Fibroblast of lung (primary cell): ENCODE measurements around the gene KIAA1549. TPM values are rescaled to one million over a fixed set of nuclear protein-coding genes. Genes with fewer than 3 reads are reported as not detected.

Experiments
- DNase-seq, 2 donors: peaks; one replicate each; pipeline versions ENCODE4 v3.0.0 to v3.0.0-alpha.2; 2010; ENCODE audit warnings: low read depth in 2 of 2
- H2AFZ ChIP-seq: 2 replicates; pipeline ENCODE4 v1.5.1; 2012; ENCODE audit warnings: low read length, control low read depth, inconsistent platforms
- H3K27ac ChIP-seq: 2 replicates; pipeline ENCODE4 v1.5.1; 2011; ENCODE audit warnings: low read length, control low read depth; ENCODE audit not compliant: insufficient read depth
- H3K27me3 ChIP-seq: 2 replicates; pipeline ENCODE4 v1.5.1; 2011; ENCODE audit warnings: mild to moderate bottlenecking, low read length; ENCODE audit not compliant: control insufficient read depth, insufficient read depth
- H3K36me3 ChIP-seq: 2 replicates; pipeline ENCODE4 v1.5.1; 2011; ENCODE audit warnings: low read length; ENCODE audit not compliant: control insufficient read depth, insufficient read depth
- H3K4me1 ChIP-seq: 2 replicates; pipeline ENCODE4 v1.5.1; 2011; ENCODE audit warnings: low read length; ENCODE audit not compliant: control insufficient read depth, insufficient read depth; ENCODE audit errors: extremely low read depth
- H3K4me2 ChIP-seq: 2 replicates; pipeline ENCODE4 v1.5.1; 2011; ENCODE audit warnings: low read length, control low read depth; ENCODE audit not compliant: insufficient read depth; ENCODE audit errors: extremely low read depth
- H3K4me3 ChIP-seq, 4 experiments: fragments of 200-600 bp in 1 of 4; sonication (generic) in 1 of 4; replicated peaks in 1 of 4; 2 replicates each; pipeline ENCODE4 v1.5.1; 2011 to 2016; ENCODE audit warnings: low read length in 4 of 4, low read depth in 3 of 4, mild to moderate bottlenecking in 3 of 4, control low read depth in 2 of 4, inconsistent platforms in 1 of 4, mixed read lengths in 1 of 4; ENCODE audit not compliant: insufficient read depth in 1 of 4; ENCODE audit errors: control extremely low read depth in 1 of 4
- H3K79me2 ChIP-seq: 2 replicates; pipeline ENCODE4 v1.5.1; 2012; ENCODE audit warnings: mild to moderate bottlenecking, low read length, inconsistent platforms; ENCODE audit not compliant: control insufficient read depth, insufficient read depth
- H3K9ac ChIP-seq: 2 replicates; pipeline ENCODE4 v1.5.1; 2011; ENCODE audit warnings: mild to moderate bottlenecking, low read length, control low read depth; ENCODE audit not compliant: insufficient read depth
- H3K9me3 ChIP-seq: 2 replicates; pipeline ENCODE4 v1.5.1; 2012; ENCODE audit warnings: low read depth, low read length; ENCODE audit not compliant: control insufficient read depth, insufficient read depth
- H4K20me1 ChIP-seq: 2 replicates; pipeline ENCODE4 v1.5.1; 2011; ENCODE audit warnings: low read length; ENCODE audit not compliant: control insufficient read depth, insufficient read depth; ENCODE audit errors: extremely low read depth
- EZH2 ChIP-seq: IDR thresholded peaks from 2 replicates; pipeline ENCODE4 v1.5.1; 2012; ENCODE audit warnings: low read length, control low read depth, mild to moderate bottlenecking; ENCODE audit errors: missing control alignments
- polyA plus RNA-seq, 2 donors: library from polyadenylated mRNA; depleted of rRNA in 1 of 2; stranded (reverse) in 1 of 2; unstranded in 1 of 2; fragments of >200 nt; gene quantifications; 2 replicates each; pipeline ENCODE4 v1.2.1, GENCODE V29; 2011 to 2012; ENCODE audit warnings: missing spikeins in 1 of 2
- total RNA-seq: library from RNA; depleted of rRNA; stranded (reverse); fragments of >200 nt; gene quantifications from 2 replicates; pipeline ENCODE4 v1.2.1, GENCODE V29; 2014
- TF ChIP-seq, protein P1 (sequence below), 2 donors: IDR thresholded peaks in 1 of 2; conservative IDR thresholded peaks in 1 of 2; 1 replicate in 1 of 2; 2 replicates in 1 of 2; pipeline ENCODE4 v1.5.1; 2011 to 2012; ENCODE audit warnings: low read length in 2 of 2, control low read depth in 1 of 2, inconsistent platforms in 1 of 2, low read depth in 1 of 2, mild to moderate bottlenecking in 1 of 2

KIAA1549 gene
- total and polyA plus RNA-seq, 2 donors (not counting 1 experiment from before 2014, with no cell fraction given): 0.48 to 0.66 TPM

DNA sequence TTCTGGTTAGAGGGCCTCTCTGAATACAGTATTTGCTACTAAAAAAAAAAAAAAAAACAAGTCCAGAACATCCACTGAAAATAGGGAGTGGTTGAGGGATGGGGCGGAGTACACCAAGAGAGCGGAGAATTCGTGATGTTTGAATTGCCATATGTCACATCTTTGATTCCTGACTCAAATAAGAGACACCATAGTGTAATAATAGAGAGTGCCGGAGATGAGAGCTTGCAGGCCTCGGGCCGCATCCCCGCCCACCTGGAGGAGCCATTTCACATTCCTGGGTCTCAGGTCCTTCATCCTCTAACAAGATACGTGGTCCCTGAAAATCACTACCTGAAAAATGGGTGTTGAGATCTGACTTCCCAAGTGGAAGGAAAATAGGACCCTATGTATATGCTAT, 46.8 kb downstream of the KIAA1549 start:
- H3K27me3 ChIP-seq: no peaks in the 10 kb centered on the region
- H2AFZ ChIP-seq: no peak overlapping the region
- H3K36me3 ChIP-seq: no peaks in the 10 kb centered on the region
- no peaks in the 10 kb centered on the region for H3K4me1 ChIP-seq
- H4K20me1 ChIP-seq: no peaks in the 10 kb centered on the region
- H3K4me2 ChIP-seq: no peak overlapping the region
- no peak for DNase-seq
- no peaks in the 10 kb centered on the region for H3K9me3 ChIP-seq
- TF ChIP-seq EZH2: no peak
- TF ChIP-seq, protein P1, sequence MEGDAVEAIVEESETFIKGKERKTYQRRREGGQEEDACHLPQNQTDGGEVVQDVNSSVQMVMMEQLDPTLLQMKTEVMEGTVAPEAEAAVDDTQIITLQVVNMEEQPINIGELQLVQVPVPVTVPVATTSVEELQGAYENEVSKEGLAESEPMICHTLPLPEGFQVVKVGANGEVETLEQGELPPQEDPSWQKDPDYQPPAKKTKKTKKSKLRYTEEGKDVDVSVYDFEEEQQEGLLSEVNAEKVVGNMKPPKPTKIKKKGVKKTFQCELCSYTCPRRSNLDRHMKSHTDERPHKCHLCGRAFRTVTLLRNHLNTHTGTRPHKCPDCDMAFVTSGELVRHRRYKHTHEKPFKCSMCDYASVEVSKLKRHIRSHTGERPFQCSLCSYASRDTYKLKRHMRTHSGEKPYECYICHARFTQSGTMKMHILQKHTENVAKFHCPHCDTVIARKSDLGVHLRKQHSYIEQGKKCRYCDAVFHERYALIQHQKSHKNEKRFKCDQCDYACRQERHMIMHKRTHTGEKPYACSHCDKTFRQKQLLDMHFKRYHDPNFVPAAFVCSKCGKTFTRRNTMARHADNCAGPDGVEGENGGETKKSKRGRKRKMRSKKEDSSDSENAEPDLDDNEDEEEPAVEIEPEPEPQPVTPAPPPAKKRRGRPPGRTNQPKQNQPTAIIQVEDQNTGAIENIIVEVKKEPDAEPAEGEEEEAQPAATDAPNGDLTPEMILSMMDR (conservative IDR thresholded peaks at IDR 0.05 in 1 of 2, IDR thresholded peaks at IDR 0.05 in 1 of 2; ENCODE audit: low read depth in 1 of 2, low read length in 2 of 2): no peak
- H3K4me3 ChIP-seq: no peak overlapping the region
- H3K9ac ChIP-seq: no peak overlapping the region
- no peaks in the 10 kb centered on the region for H3K79me2 ChIP-seq
- no peak overlapping the region for H3K27ac ChIP-seq

DNA sequence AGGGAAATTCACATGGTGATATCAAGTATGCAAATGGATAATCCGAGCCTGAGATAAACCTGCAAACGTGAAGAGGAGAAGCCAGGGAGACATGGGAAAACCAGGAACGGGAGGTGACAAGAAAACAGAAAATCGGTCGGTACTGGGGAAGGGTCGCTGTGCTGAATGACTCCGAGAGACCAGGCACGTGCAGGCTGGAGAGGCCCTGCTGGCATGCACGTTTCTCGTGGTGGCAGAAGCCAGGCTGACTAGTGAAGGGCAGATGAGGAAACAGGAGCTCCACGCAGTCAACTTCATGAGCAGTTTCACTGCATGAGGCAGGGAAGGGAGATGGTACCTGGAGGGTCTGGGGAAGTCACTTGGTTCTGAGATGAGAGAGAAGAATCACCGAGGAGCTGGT, 48.3 kb downstream of the KIAA1549 start:
- no peak for DNase-seq

DNA sequence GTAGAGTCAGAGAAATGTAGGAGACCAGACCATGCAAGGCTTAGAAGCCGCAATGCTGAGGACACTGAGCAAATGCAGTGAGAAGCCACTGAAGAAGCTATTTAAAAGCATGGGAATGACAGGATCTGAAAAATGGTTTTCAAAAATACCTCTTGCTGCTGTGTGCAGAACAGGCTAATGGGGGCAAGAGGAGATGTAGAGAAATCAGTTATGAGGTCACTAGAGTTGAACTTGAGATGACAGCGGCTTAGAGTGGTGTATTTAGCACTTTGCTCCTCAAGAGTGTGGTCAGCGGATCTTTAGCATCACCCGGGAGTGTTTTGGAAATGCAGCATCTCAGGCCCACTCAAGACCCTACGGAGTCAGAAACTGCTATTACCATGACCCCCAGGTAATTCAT, 48.8 kb downstream of the KIAA1549 start:
- Histone ChIP-seq H2AFZ (no peak overlapping the region), H3K27ac (no peak overlapping the region), H3K9me3 (no peaks in the 10 kb centered on the region), H3K27me3 (no peaks in the 10 kb centered on the region), H3K4me2 (no peak overlapping the region), H3K9ac (no peak overlapping the region), H3K4me1 (no peaks in the 10 kb centered on the region), H4K20me1 (no peaks in the 10 kb centered on the region), H3K79me2 (no peaks in the 10 kb centered on the region), H3K36me3 (no peaks in the 10 kb centered on the region), H3K4me3 (no peak overlapping the region)
- DNase-seq: no peak
- TF ChIP-seq EZH2: no peak
- TF ChIP-seq, protein P1 (conservative IDR thresholded peaks at IDR 0.05 in 1 of 2, IDR thresholded peaks at IDR 0.05 in 1 of 2; ENCODE audit: low read depth in 1 of 2, low read length in 2 of 2): no peak

More for the DNA sequence above, 48.3 kb downstream of the KIAA1549 start:
- H3K4me3 ChIP-seq: no peak overlapping the region
- TF ChIP-seq, protein P1 (conservative IDR thresholded peaks at IDR 0.05 in 1 of 2, IDR thresholded peaks at IDR 0.05 in 1 of 2; ENCODE audit: low read depth in 1 of 2, low read length in 2 of 2): no peak
- TF ChIP-seq EZH2: no peak
- no peaks in the 10 kb centered on the region for H3K79me2 ChIP-seq
- H3K4me1 ChIP-seq: no peaks in the 10 kb centered on the region
- H3K9me3 ChIP-seq: no peaks in the 10 kb centered on the region
- no peak overlapping the region for H3K9ac ChIP-seq
- no peaks in the 10 kb centered on the region for H3K36me3 ChIP-seq
- H3K27ac ChIP-seq: no peak overlapping the region
- H3K4me2 ChIP-seq: no peak overlapping the region
- no peaks in the 10 kb centered on the region for H4K20me1 ChIP-seq
- no peak overlapping the region for H2AFZ ChIP-seq
- no peaks in the 10 kb centered on the region for H3K27me3 ChIP-seq
